Astrocyte (in vitro differentiated cells and primary cell): ENCODE results near the gene RAD51B. TPM values are rescaled to one million over a fixed set of nuclear protein-coding genes. Genes with fewer than 3 reads are reported as not detected.

Source experiments
- DNase-seq: peaks from one replicate; pipeline ENCODE4 v3.0.0-alpha.2; 2010; ENCODE audit warnings: low read depth
- FAIRE-seq: peaks from 2 replicates; lab custom pipeline; 2011; peaks lifted over from hg19 to GRCh38; lab: Jason Lieb, UNC
- H2AFZ ChIP-seq: 2 replicates; pipeline ENCODE4 v1.6.0; 2012; ENCODE audit warnings: low read depth, low read length, inconsistent platforms
- H3K27ac ChIP-seq: 2 replicates; pipeline ENCODE4 v1.5.1; 2011; ENCODE audit warnings: low read depth, low read length, inconsistent platforms
- H3K27me3 ChIP-seq: 2 replicates; pipeline ENCODE4 v1.6.0; 2011; ENCODE audit warnings: low read length, inconsistent platforms; ENCODE audit not compliant: insufficient read depth
- H3K36me3 ChIP-seq: 2 replicates; pipeline ENCODE4 v1.5.1; 2011; ENCODE audit warnings: low read length, inconsistent platforms; ENCODE audit not compliant: insufficient read depth
- H3K4me1 ChIP-seq: 2 replicates; pipeline ENCODE4 v1.5.1; 2011; ENCODE audit warnings: low read length, inconsistent platforms; ENCODE audit not compliant: insufficient read depth
- H3K4me2 ChIP-seq: 2 replicates; pipeline ENCODE4 v1.6.0; 2012; ENCODE audit warnings: low read length, inconsistent platforms
- H3K4me3 ChIP-seq: 2 replicates; pipeline ENCODE4 v1.5.1; 2011; ENCODE audit warnings: low read depth, mild to moderate bottlenecking, low read length, inconsistent platforms; ENCODE audit not compliant: insufficient read depth
- H3K79me2 ChIP-seq: 2 replicates; pipeline ENCODE4 v1.6.0; 2012; ENCODE audit warnings: mild to moderate bottlenecking, low read length, inconsistent platforms; ENCODE audit not compliant: insufficient read depth
- H3K9ac ChIP-seq: 2 replicates; pipeline ENCODE4 v1.6.0; 2012; ENCODE audit warnings: mild to moderate bottlenecking, low read length, inconsistent platforms
- H3K9me3 ChIP-seq: 2 replicates; pipeline ENCODE4 v1.5.1; 2012; ENCODE audit warnings: low read depth, mild to moderate bottlenecking, low read length, inconsistent platforms; ENCODE audit not compliant: insufficient read depth
- H4K20me1 ChIP-seq: 2 replicates; pipeline ENCODE4 v1.6.0; 2012; ENCODE audit warnings: low read length, inconsistent platforms; ENCODE audit not compliant: insufficient read depth
- H3K27ac Mint-ChIP-seq: one replicate; pipeline ENCODE4 v1.8.0; 2021; ENCODE audit warnings: mild to moderate bottlenecking, mixed read lengths; ENCODE audit not compliant: unreplicated experiment
- H3K27me3 Mint-ChIP-seq: one replicate; pipeline ENCODE4 v1.8.0; 2021; ENCODE audit warnings: low read depth, mixed read lengths; ENCODE audit not compliant: unreplicated experiment
- H3K36me3 Mint-ChIP-seq: one replicate; pipeline ENCODE4 v1.8.0; 2021; ENCODE audit warnings: low read depth, mixed read lengths; ENCODE audit not compliant: unreplicated experiment
- H3K4me1 Mint-ChIP-seq: one replicate; pipeline ENCODE4 v1.8.0; 2021; ENCODE audit warnings: low read depth, mixed read lengths; ENCODE audit not compliant: unreplicated experiment
- H3K4me3 Mint-ChIP-seq: one replicate; pipeline ENCODE4 v1.8.0; 2021; ENCODE audit warnings: mild to moderate bottlenecking, moderate library complexity, mixed read lengths; ENCODE audit not compliant: unreplicated experiment
- H3K9me3 Mint-ChIP-seq: one replicate; pipeline ENCODE4 v1.8.0; 2021; ENCODE audit warnings: mild to moderate bottlenecking, mixed read lengths; ENCODE audit not compliant: unreplicated experiment
- CTCF ChIP-seq: IDR thresholded peaks from 2 replicates; pipeline ENCODE4 v1.5.1; 2011; ENCODE audit warnings: low read depth, mild to moderate bottlenecking, inconsistent platforms, low read length, moderate library complexity; ENCODE audit not compliant: insufficient read depth
- EZH2 ChIP-seq: IDR thresholded peaks from 2 replicates; pipeline ENCODE4 v1.6.1; 2012; ENCODE audit warnings: mild to moderate bottlenecking, low read length, inconsistent platforms; ENCODE audit not compliant: insufficient read depth
- total RNA-seq: library from RNA; stranded (reverse); gene quantifications from 2 replicates; pipeline ENCODE4 v1.2.1, GENCODE V29; 2021

Gene RAD51B
- total RNA-seq, 1 donor from 2014 or later, result 10.8 TPM

- no peak for TF ChIP-seq EZH2
- no peak for TF ChIP-seq CTCF
- peaks cover 15% of the 10 kb centered on the region for H3K4me1 Mint-ChIP-seq
- H3K36me3 Mint-ChIP-seq, result no peaks in the 10 kb centered on the region
- H2AFZ ChIP-seq, result no peak overlapping the region
- DNase-seq (no peak), FAIRE-seq (no peak)
- no peak overlapping the region for H3K4me3 Mint-ChIP-seq
- H3K36me3 ChIP-seq, result no peaks in the 10 kb centered on the region
- H4K20me1 ChIP-seq, result no peaks in the 10 kb centered on the region
- H3K27me3 ChIP-seq, result no peaks in the 10 kb centered on the region
- no peak overlapping the region for H3K27ac ChIP-seq
- H3K9me3 ChIP-seq, result no peaks in the 10 kb centered on the region
- H3K4me1 ChIP-seq, result peaks cover 9% of the 10 kb centered on the region
- H3K9ac ChIP-seq, result no peak overlapping the region
- no peak overlapping the region for H3K4me2 ChIP-seq
- no peak overlapping the region for H3K4me3 ChIP-seq
- H3K79me2 ChIP-seq, result no peaks in the 10 kb centered on the region
- H3K9me3 Mint-ChIP-seq, result no peaks in the 10 kb centered on the region
- no peak overlapping the region for H3K27ac Mint-ChIP-seq
- no peaks in the 10 kb centered on the region for H3K27me3 Mint-ChIP-seq
These were observed 396.1 kb downstream of the RAD51B start for GRCh38 chr14:68215629-68216028.

- Histone ChIP-seq H3K4me1 (peaks cover 6% of the 10 kb centered on the region), H3K9me3 (no peaks in the 10 kb centered on the region), H3K27ac (no peak overlapping the region), H3K79me2 (no peaks in the 10 kb centered on the region), H3K9ac (no peak overlapping the region), H3K4me3 (no peak overlapping the region), H4K20me1 (no peaks in the 10 kb centered on the region), H3K27me3 (no peaks in the 10 kb centered on the region), H2AFZ (no peak overlapping the region), H3K4me2 (no peak overlapping the region), H3K36me3 (no peaks in the 10 kb centered on the region)
- Mint-ChIP-seq H3K36me3 (no peaks in the 10 kb centered on the region), H3K4me1 (peaks cover 11% of the 10 kb centered on the region), H3K27ac (no peak overlapping the region), H3K27me3 (no peaks in the 10 kb centered on the region), H3K4me3 (no peak overlapping the region), H3K9me3 (no peaks in the 10 kb centered on the region)
- no peak for DNase-seq
- no peak for TF ChIP-seq CTCF
- no peak for TF ChIP-seq EZH2
- no peak for FAIRE-seq
These were observed 396.5 kb downstream of the RAD51B start for GRCh38 chr14:68216079-68216478.

GRCh38 chr14:68216957-68217356, 397.4 kb downstream of the RAD51B start:
- Histone ChIP-seq H4K20me1 (no peaks in the 10 kb centered on the region), H3K27me3 (no peaks in the 10 kb centered on the region), H3K4me3 (no peak overlapping the region), H3K4me2 (no peak overlapping the region), H3K36me3 (no peaks in the 10 kb centered on the region), H2AFZ (no peak overlapping the region), H3K79me2 (no peaks in the 10 kb centered on the region), H3K27ac (no peak overlapping the region), H3K9me3 (no peaks in the 10 kb centered on the region), H3K9ac (no peak overlapping the region), H3K4me1 (no peaks in the 10 kb centered on the region)
- H3K36me3 Mint-ChIP-seq, result no peaks in the 10 kb centered on the region
- no peak for FAIRE-seq
- TF ChIP-seq EZH2 (no peak), CTCF (no peak)
- H3K4me3 Mint-ChIP-seq, result no peak overlapping the region
- no peaks in the 10 kb centered on the region for H3K27me3 Mint-ChIP-seq
- H3K27ac Mint-ChIP-seq, result no peak overlapping the region
- DNase-seq, result no peak
- peaks cover 2% of the 10 kb centered on the region for H3K4me1 Mint-ChIP-seq
- H3K9me3 Mint-ChIP-seq, result no peaks in the 10 kb centered on the region
